ENCODE data around the gene MRPS31. TPM values are rescaled to one million over a fixed set of nuclear protein-coding genes. Genes with fewer than 3 reads are reported as not detected.
"Not testable (repeated sequence)": the region's sequence is repeated elsewhere in the genome, so short reads cannot be mapped to it uniquely, and the experiment has no call there.

Gene MRPS31
- total RNA-seq, 2 donors from 2014 or later = 32.0 to 38.7 TPM

DNA sequence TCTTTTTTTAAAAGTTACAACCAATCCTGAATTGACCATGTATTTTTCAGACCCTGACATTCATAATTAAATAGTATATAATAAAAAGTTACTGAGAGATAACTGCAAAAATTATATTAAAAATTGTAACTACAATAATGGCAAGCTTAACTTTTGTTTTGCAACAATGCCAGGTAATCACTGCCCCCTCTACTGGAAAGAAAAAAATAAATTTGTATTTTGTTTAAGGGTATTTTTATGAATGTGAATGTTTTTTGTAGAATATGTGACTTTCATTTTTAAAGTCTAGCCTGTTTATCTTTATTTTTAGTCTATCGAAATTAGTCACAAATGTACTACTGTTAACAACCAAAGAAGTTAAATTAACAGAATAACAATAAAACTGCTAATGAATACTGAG is 21.7 kb downstream of the MRPS31 start:
- Histone ChIP-seq H3K4me1 (ENCODE audit: control insufficient read depth, insufficient read depth, low read length) (no peaks in the 10 kb centered on the region), H3K4me3 (ENCODE audit: low read length) (no peak overlapping the region)
- WGBS, 2 experiments (ENCODE audit: insufficient coverage in 1 of 2, insufficient read length in 1 of 2) = 100% methylated on average over 1 of the region's 1 CpG; no CpG with 5 or more reads in 1 of the 2 experiments

DNA sequence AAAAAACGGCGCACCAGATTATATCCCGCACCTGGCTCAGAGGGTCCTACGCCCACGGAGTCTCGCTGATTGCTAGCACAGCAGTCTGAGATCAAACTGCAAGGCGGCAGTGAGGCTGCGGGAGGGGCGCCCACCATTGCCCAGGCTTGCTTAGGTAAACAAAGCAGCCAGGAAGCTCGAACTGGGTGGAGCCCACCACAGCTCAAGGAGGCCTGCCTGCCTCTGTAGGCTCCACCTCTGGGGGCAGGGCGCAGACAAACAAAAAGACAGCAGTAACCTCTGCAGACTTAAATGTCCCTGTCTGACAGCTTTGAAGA is 35.8 kb downstream of the MRPS31 start:
- peaks cover 14% of the 10 kb centered on the region for H3K9me3 Mint-ChIP-seq
- H3K27me3 ChIP-seq (ENCODE audit: control insufficient read depth, insufficient read depth, low read length, poor library complexity, severe bottlenecking); H3K4me1 Mint-ChIP-seq; DNase-seq; H3K36me3 ChIP-seq (ENCODE audit: control insufficient read depth, insufficient read depth, low read length); H3K4me3 ChIP-seq (ENCODE audit: low read length); H3K27ac ChIP-seq (ENCODE audit: low read depth, low read length); H3K27me3 Mint-ChIP-seq (ENCODE audit: insufficient read depth); H3K9me3 ChIP-seq (ENCODE audit: control insufficient read depth, low read length); H3K4me1 ChIP-seq (ENCODE audit: control insufficient read depth, insufficient read depth, low read length); H3K9ac ChIP-seq (ENCODE audit: extremely low read depth, low read length, poor library complexity, severe bottlenecking): not testable (repeated sequence)
- H3K27ac Mint-ChIP-seq = peak overlapping the region; percentile 95
- WGBS, 2 experiments (ENCODE audit: insufficient coverage in 1 of 2, insufficient read length in 1 of 2) = 49% methylated on average over 6 of the region's 11 CpGs; no CpG with 5 or more reads in 1 of the 2 experiments
- peaks cover 24% of the 10 kb centered on the region for H3K36me3 Mint-ChIP-seq (ENCODE audit: low read depth)
- peak overlapping the region; percentile 71 for H3K4me3 Mint-ChIP-seq

More for the DNA sequence above, 21.7 kb downstream of the MRPS31 start:
- DNase-seq = no peak
- H3K36me3 ChIP-seq (ENCODE audit: control insufficient read depth, insufficient read depth, low read length) = peaks cover 43% of the 10 kb centered on the region
- Mint-ChIP-seq H3K4me3 (no peak overlapping the region), H3K27ac (no peak overlapping the region), H3K4me1 (peaks cover 2% of the 10 kb centered on the region), H3K27me3 (ENCODE audit: insufficient read depth) (no peaks in the 10 kb centered on the region), H3K9me3 (peaks cover 1% of the 10 kb centered on the region), H3K36me3 (ENCODE audit: low read depth) (peaks cover 27% of the 10 kb centered on the region)
- no peaks in the 10 kb centered on the region for H3K9me3 ChIP-seq (ENCODE audit: control insufficient read depth, low read length)
- TF ChIP-seq, protein P1, sequence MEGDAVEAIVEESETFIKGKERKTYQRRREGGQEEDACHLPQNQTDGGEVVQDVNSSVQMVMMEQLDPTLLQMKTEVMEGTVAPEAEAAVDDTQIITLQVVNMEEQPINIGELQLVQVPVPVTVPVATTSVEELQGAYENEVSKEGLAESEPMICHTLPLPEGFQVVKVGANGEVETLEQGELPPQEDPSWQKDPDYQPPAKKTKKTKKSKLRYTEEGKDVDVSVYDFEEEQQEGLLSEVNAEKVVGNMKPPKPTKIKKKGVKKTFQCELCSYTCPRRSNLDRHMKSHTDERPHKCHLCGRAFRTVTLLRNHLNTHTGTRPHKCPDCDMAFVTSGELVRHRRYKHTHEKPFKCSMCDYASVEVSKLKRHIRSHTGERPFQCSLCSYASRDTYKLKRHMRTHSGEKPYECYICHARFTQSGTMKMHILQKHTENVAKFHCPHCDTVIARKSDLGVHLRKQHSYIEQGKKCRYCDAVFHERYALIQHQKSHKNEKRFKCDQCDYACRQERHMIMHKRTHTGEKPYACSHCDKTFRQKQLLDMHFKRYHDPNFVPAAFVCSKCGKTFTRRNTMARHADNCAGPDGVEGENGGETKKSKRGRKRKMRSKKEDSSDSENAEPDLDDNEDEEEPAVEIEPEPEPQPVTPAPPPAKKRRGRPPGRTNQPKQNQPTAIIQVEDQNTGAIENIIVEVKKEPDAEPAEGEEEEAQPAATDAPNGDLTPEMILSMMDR (conservative IDR thresholded peaks at IDR 0.05) = peak; percentile 49
- H3K27me3 ChIP-seq (ENCODE audit: control insufficient read depth, insufficient read depth, low read length, poor library complexity, severe bottlenecking) = no peaks in the 10 kb centered on the region
- H3K9ac ChIP-seq (ENCODE audit: extremely low read depth, low read length, poor library complexity, severe bottlenecking) = no peak overlapping the region
- H3K27ac ChIP-seq (ENCODE audit: low read depth, low read length) = no peak overlapping the region

DNA sequence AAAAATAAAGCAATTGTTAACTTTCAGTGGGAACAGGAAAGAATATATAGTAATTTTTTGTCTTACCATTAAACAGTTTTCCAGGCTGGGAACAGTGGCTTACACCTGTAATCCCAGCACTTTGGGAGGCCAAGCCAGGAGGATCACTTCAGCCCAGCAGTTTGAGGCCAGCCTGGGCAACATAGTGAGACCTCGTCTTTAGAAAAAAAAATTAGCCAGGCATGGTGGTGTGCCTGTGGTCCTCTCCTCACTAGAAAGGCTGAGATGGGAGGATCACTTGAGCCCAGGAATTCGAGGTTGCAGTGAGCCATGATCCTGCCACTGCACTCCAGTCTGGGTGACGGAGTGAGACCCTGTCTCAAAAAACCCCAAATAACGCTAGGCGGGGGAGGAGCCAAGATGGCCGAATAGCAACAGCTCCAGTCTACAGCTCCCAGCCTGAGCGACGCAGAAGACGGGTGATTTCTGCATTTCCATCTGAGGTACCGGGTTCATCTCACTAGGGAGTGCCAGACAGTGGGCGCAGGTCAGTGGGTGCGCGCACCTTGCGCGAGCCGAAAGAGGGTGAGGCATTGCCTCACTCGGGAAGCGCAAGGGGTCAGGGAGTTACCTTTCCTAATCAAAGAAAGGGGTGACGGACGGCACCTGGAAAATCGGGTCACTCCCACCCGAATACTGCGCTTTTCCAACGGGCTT is 36.3 kb downstream of the MRPS31 start:
- peaks cover 27% of the 10 kb centered on the region for H3K36me3 Mint-ChIP-seq (ENCODE audit: low read depth)
- H3K27ac Mint-ChIP-seq = peak overlapping the region; percentile 95
- H3K9me3 Mint-ChIP-seq = peaks cover 14% of the 10 kb centered on the region
- 69 to 74% methylated on average over 13 to 24 of the region's 24 CpGs for WGBS, 2 experiments (ENCODE audit: insufficient coverage in 1 of 2, insufficient read length in 1 of 2)
- not testable (repeated sequence) for H3K27me3 Mint-ChIP-seq (ENCODE audit: insufficient read depth); H3K9me3 ChIP-seq (ENCODE audit: control insufficient read depth, low read length); H3K27me3 ChIP-seq (ENCODE audit: control insufficient read depth, insufficient read depth, low read length, poor library complexity, severe bottlenecking); H3K9ac ChIP-seq (ENCODE audit: extremely low read depth, low read length, poor library complexity, severe bottlenecking); H3K4me3 ChIP-seq (ENCODE audit: low read length); H3K36me3 ChIP-seq (ENCODE audit: control insufficient read depth, insufficient read depth, low read length); H3K27ac ChIP-seq (ENCODE audit: low read depth, low read length); H3K4me1 ChIP-seq (ENCODE audit: control insufficient read depth, insufficient read depth, low read length); H3K4me1 Mint-ChIP-seq
- DNase-seq = peak; percentile 68
- H3K4me3 Mint-ChIP-seq = peak overlapping the region; percentile 71

DNA sequence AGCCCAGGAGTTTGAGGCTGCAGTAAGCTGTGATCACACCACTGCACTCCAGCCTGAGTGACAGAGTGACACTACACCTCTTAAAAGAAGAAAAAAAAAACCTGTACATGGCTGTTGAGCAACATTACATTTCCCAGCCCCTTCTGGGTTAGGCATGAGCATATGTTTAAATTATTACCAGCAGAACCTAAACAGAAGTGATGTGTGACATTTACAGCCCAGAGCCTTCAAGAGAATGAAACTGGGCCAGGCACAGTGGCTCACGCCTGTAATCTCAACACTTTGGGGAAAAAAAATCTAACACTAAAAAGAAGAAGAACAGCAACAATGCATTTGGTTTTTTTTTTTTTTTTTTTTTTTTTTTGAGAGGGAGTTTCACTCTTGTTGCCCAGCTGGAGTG is 38.3 kb downstream of the MRPS31 start:
- TF ChIP-seq, protein P1 (conservative IDR thresholded peaks at IDR 0.05) = no peak

More for the DNA sequence above, 38.3 kb downstream of the MRPS31 start:
- Mint-ChIP-seq H3K4me1 (no peaks in the 10 kb centered on the region), H3K36me3 (ENCODE audit: low read depth) (peaks cover 28% of the 10 kb centered on the region), H3K4me3 (no peak overlapping the region), H3K27ac (no peak overlapping the region), H3K27me3 (ENCODE audit: insufficient read depth) (no peaks in the 10 kb centered on the region), H3K9me3 (peaks cover 5% of the 10 kb centered on the region)
- Histone ChIP-seq H3K9ac (ENCODE audit: extremely low read depth, low read length, poor library complexity, severe bottlenecking) (no peak overlapping the region), H3K9me3 (ENCODE audit: control insufficient read depth, low read length) (no peaks in the 10 kb centered on the region), H3K27me3 (ENCODE audit: control insufficient read depth, insufficient read depth, low read length, poor library complexity, severe bottlenecking) (no peaks in the 10 kb centered on the region), H3K36me3 (ENCODE audit: control insufficient read depth, insufficient read depth, low read length) (peaks cover 15% of the 10 kb centered on the region), H3K4me1 (ENCODE audit: control insufficient read depth, insufficient read depth, low read length) (no peaks in the 10 kb centered on the region), H3K27ac (ENCODE audit: low read depth, low read length) (no peak overlapping the region), H3K4me3 (ENCODE audit: low read length) (no peak overlapping the region)
- 88% methylated on average over 1 of the region's 1 CpG; no CpG with 5 or more reads in 1 of the 2 experiments for WGBS, 2 experiments (ENCODE audit: insufficient coverage in 1 of 2, insufficient read length in 1 of 2)
- no peak for DNase-seq

Measured in endodermal cell (in vitro differentiated cells).